Dendritic cell treated with granulocyte-macrophage colony-stimulating factor and Interleukin-4, amounts not matched to agents 40 ng/mL and 50 ng/mL, for 4 days (primary cell): ENCODE measurements around the gene RNF222.
"Not testable (repeated sequence)": the region's sequence is repeated elsewhere in the genome, so short reads cannot be mapped to it uniquely, and the experiment has no call there.

Experiments
- H3K27ac Mint-ChIP-seq: one replicate; pipeline ENCODE4 v1.8.0; 2022; ENCODE audit warnings: mild to moderate bottlenecking, mixed read lengths
- H3K27me3 Mint-ChIP-seq: one replicate; pipeline ENCODE4 v1.8.0; 2022; ENCODE audit warnings: mild to moderate bottlenecking, mixed read lengths
- H3K36me3 Mint-ChIP-seq: one replicate; pipeline ENCODE4 v1.8.0; 2022; ENCODE audit warnings: low read depth, mixed read lengths
- H3K4me1 Mint-ChIP-seq: one replicate; pipeline ENCODE4 v1.8.0; 2022; ENCODE audit warnings: low read depth, mixed read lengths
- H3K4me3 Mint-ChIP-seq: one replicate; pipeline ENCODE4 v1.8.0; 2022; ENCODE audit warnings: mild to moderate bottlenecking, moderate library complexity, mixed read lengths
- H3K9me3 Mint-ChIP-seq: one replicate; pipeline ENCODE4 v1.8.0; 2022; ENCODE audit warnings: mixed read lengths
- intact Hi-C: fragments of 100-400 bp; cut with micrococcal nuclease; formaldehyde crosslinking; loops from one replicate; pipeline ENCODE4 v1.15.0; 2022

Gene RNF222

DNA sequence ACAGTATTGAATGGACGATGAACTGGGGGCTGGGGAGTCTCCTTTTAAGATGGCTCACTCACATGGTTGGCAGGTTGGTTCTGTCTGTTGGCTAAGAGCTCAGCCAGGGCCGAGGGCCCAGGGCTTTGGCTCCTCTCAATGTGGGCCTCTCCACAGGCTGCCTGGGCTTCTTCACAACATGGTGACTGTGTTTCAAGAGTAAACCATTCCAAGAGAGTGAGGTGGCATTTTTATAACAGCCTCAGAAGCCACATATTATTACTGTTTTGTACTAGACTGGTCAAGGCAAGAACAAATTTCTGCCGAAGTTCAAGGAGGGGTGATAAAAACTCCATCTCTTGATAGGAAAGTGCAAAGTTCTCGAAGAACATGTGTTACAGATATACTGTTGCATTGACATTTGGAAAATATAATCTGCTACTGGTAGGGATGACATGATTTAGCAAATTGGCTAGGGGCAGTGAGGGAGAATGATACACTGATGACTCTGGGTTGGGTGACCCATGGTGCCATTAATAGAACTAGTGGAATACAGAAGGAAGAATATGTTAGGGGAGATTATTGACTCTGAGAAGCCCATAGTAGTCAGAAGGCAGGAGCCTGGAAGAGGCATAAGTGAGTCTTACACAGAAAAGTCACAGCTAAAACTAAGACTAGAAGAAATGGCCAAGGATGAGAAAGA lies 34.8 kb downstream of the RNF222 start:
- Mint-ChIP-seq H3K27ac (no peak overlapping the region), H3K4me1 (peaks cover 11% of the 10 kb centered on the region), H3K9me3 (no peaks in the 10 kb centered on the region), H3K4me3 (no peak overlapping the region), H3K27me3 (no peaks in the 10 kb centered on the region), H3K36me3 (peaks cover 21% of the 10 kb centered on the region)
- intact Hi-C loops: no loop called here

DNA sequence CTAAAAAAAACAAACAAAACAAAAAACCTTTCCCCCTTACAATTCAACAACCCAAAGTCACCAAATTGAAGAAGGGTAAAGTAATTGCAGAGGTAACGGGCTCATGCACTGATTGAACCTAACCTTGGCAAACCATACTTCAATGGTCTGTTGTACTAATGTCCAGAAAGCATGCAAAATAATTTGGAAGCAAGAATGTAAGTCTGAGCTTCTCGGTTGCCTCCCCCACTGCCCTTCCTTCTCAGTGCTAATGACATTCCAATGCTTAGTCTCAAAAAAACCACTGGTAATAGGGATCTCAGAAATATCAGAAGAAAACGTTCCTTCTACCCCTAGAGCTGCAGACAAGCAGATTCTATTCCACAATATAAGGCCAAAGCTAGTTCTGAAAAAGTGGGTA lies 36.9 kb downstream of the RNF222 start:
- Mint-ChIP-seq H3K4me3 (no peak overlapping the region), H3K27ac (no peak overlapping the region), H3K27me3 (no peaks in the 10 kb centered on the region), H3K4me1 (peaks cover 11% of the 10 kb centered on the region), H3K36me3 (peaks cover 14% of the 10 kb centered on the region), H3K9me3 (no peaks in the 10 kb centered on the region)
- intact Hi-C loops: no loop called here

DNA sequence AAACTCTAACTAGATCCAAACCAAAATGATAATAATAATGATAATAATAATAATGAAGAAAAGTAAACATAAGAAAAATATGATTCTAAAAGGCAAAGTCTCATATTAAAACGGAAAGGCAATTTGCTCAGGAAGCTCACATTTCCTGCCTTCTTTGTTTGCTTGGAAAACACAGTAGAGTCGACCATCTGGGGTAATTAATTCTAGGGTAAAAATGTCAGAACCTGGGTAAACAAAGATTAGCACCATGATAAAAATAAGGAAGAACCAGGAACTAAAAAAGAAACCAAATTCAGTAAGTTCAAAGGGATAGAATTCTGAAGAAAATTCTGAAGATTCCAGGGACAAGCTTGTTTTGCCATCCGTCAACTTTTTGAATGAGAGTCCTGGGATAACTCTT lies 37.4 kb downstream of the RNF222 start:
- H3K27me3 Mint-ChIP-seq: no peaks in the 10 kb centered on the region
- H3K27ac Mint-ChIP-seq: no peak overlapping the region
- no peaks in the 10 kb centered on the region for H3K9me3 Mint-ChIP-seq
- H3K4me1 Mint-ChIP-seq: peaks cover 6% of the 10 kb centered on the region
- intact Hi-C loops: no loop called here
- no peak overlapping the region for H3K4me3 Mint-ChIP-seq
- H3K36me3 Mint-ChIP-seq: peaks cover 12% of the 10 kb centered on the region

DNA sequence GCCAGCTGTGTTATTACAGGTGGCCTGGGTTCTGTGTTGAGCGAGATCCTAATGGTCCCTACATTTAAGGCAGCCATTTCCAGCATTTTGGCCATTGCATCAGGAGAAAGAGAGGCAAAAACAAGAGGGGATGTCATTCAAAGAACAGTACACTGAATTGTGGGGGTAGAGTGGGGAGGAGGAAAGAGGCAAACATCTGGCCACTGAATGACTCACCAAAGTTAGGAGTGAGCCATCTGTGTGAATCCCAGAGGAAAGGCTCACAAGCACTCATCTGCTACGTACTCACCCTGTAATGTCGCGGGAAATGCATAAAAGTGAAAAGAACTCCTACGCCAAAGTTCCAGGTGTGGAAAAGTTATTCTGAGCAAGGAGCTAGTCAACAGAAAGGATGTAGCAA lies 37.9 kb downstream of the RNF222 start:
- peaks cover 5% of the 10 kb centered on the region for H3K4me1 Mint-ChIP-seq
- no peak overlapping the region for H3K4me3 Mint-ChIP-seq
- H3K9me3 Mint-ChIP-seq: no peaks in the 10 kb centered on the region
- H3K36me3 Mint-ChIP-seq: peaks cover 7% of the 10 kb centered on the region
- H3K27ac Mint-ChIP-seq: no peak overlapping the region
- no peaks in the 10 kb centered on the region for H3K27me3 Mint-ChIP-seq
- intact Hi-C loops: no loop called here

DNA sequence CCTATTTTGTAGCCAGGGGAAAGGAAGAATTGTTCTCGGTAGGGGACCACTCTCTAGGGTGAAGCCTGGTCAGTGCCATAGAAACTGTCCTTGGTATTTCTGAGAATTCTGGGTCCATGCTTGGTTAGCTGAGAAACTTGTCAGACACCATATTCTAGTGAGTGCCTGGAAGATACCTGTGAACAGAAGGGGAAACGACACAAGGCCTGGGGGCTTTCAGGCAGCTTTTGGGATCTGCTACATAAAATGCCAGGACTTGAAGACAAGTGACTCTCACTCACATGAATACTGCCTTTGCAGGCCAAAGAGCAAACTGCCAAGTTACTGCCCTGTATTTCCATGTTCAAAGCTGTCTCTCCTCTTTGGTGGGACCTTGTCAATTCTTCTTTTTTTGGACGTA lies 39.7 kb downstream of the RNF222 start:
- Mint-ChIP-seq H3K9me3 (no peaks in the 10 kb centered on the region), H3K4me3 (no peak overlapping the region), H3K27me3 (no peaks in the 10 kb centered on the region), H3K36me3 (no peaks in the 10 kb centered on the region), H3K27ac (no peak overlapping the region), H3K4me1 (peaks cover 12% of the 10 kb centered on the region)
- intact Hi-C loops: no loop called here

DNA sequence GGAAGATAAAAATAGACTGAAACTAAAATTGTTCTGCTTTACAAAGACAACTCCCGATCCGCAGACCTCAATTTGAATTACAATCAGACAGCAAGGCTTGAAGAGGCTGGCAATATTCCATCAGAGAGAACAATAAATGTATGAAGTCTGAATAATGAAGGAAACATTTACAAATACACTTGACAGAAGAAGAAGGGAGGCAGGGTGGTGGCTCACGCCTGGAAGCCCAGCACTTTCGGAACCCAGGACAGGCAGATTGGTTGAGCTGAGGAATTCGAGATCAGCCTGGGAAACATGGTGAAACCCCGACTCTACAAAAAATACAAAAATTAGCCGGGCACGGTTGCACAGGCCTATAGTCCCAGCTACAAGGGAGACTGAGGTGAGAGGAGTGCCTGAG lies 43.4 kb downstream of the RNF222 start:
- no peak overlapping the region for H3K4me3 Mint-ChIP-seq
- no peaks in the 10 kb centered on the region for H3K27me3 Mint-ChIP-seq
- no peaks in the 10 kb centered on the region for H3K9me3 Mint-ChIP-seq
- intact Hi-C loops: no loop called here
- H3K4me1 Mint-ChIP-seq: peaks cover 7% of the 10 kb centered on the region
- no peak overlapping the region for H3K27ac Mint-ChIP-seq
- no peaks in the 10 kb centered on the region for H3K36me3 Mint-ChIP-seq

DNA sequence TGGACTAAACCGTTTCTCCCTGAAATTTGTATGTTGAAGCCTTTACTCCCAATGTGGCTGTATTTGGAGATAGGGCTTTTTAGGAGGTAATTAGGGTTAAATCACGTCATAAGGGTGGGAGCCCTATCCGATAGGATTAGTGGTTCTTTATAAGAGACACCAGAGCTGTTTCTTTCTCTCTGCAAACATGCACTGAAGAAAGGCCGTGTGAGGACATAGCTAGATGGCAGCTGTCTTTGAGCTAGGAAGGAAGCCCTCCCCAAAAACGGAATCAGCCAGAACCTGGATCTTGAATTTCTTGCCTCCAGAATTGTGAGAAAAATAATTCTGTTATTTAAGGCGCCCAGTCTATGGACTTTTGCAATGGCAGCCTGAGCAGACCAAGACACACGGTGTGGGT lies 43.9 kb downstream of the RNF222 start:
- no peak overlapping the region for H3K4me3 Mint-ChIP-seq
- H3K27ac Mint-ChIP-seq: no peak overlapping the region
- H3K36me3 Mint-ChIP-seq: no peaks in the 10 kb centered on the region
- H3K9me3 Mint-ChIP-seq: no peaks in the 10 kb centered on the region
- intact Hi-C loops: no loop called here
- no peaks in the 10 kb centered on the region for H3K27me3 Mint-ChIP-seq
- peaks cover 7% of the 10 kb centered on the region for H3K4me1 Mint-ChIP-seq

DNA sequence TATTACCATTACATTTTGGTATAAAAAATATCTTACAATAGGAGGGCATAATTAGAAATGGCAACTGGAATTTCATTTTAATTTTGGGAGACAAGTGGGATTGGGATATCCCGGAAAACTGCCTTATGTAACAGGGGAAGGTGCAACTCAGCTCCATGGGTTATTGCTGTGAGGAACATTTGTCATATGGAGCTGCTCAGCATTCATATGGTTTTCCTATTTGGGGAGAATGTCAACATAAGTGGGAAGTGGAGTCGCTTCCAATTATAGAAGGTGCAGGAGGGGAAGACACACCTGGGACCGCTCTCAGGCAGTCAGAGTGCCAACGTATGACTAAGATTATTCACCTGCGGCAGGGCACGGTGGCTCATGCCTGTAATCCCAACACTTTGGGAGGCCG lies 47.3 kb downstream of the RNF222 start:
- H3K36me3 Mint-ChIP-seq: no peaks in the 10 kb centered on the region
- no peaks in the 10 kb centered on the region for H3K9me3 Mint-ChIP-seq
- no peak overlapping the region for H3K27ac Mint-ChIP-seq
- intact Hi-C loops: no loop called here
- peaks cover 12% of the 10 kb centered on the region for H3K4me1 Mint-ChIP-seq
- no peak overlapping the region for H3K4me3 Mint-ChIP-seq
- peaks cover 26% of the 10 kb centered on the region for H3K27me3 Mint-ChIP-seq

DNA sequence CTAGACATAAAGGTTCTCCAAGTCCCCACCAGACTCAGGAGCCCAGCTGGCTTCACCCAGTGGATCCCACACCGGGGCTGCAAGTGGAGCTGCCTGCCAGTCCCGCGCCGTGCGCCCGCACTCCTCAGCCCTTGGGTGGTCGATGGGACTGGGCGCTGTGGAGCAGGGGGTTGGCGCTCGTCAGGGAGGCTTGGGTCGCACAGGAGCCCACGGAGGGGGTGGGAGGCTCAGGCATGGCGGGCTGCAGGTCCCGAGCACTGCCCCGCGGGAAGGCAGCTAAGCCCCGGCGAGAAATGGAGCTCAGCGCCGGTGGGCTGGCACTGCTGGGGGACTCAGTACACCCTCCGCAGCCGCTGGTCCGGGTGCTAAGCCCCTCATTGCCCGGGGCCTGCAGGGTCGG lies 50.6 kb downstream of the RNF222 start:
- H3K27me3 Mint-ChIP-seq: peaks cover 29% of the 10 kb centered on the region
- intact Hi-C loops, H3K4me3 Mint-ChIP-seq, H3K4me1 Mint-ChIP-seq, H3K27ac Mint-ChIP-seq, H3K36me3 Mint-ChIP-seq, H3K9me3 Mint-ChIP-seq: not testable (repeated sequence)

DNA sequence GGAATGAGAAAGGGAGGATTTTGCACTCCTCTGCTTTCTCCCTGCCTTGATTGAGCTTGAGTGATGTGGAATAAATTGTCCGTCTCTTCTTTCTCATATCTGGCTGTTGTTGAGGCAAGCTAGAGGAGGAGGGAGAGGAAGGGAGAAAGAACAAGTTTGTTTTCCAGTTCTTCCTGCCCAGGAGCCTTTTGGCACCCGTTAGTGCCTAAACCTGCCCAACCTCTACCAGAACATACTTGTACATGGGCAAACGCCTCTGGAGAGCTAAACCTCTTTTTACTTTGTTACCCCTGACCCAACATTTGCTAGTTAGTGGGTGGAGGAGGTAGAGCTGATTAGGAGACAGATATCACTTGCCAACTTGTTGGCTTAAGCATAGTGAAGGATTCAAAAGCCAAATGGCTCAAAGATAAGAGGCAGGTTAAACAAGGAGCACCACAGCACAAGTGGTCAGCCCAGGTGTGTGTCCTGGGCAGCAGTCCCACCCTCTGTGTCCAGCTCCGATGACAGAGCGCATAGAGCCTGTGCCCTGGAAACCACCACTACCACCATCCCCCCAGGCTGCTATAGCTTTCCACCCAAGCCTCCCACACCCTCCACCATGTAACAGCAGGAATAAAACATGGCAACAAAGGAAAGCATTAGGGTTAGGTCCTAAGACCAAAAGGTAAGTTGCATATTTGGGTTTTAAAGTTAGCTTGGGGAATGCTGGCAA lies 51.5 kb downstream of the RNF222 start:
- Mint-ChIP-seq H3K36me3 (no peaks in the 10 kb centered on the region), H3K27me3 (peaks cover 29% of the 10 kb centered on the region), H3K27ac (no peak overlapping the region), H3K4me1 (peaks cover 5% of the 10 kb centered on the region), H3K4me3 (no peak overlapping the region), H3K9me3 (no peaks in the 10 kb centered on the region)
- intact Hi-C loops: no loop called here

DNA sequence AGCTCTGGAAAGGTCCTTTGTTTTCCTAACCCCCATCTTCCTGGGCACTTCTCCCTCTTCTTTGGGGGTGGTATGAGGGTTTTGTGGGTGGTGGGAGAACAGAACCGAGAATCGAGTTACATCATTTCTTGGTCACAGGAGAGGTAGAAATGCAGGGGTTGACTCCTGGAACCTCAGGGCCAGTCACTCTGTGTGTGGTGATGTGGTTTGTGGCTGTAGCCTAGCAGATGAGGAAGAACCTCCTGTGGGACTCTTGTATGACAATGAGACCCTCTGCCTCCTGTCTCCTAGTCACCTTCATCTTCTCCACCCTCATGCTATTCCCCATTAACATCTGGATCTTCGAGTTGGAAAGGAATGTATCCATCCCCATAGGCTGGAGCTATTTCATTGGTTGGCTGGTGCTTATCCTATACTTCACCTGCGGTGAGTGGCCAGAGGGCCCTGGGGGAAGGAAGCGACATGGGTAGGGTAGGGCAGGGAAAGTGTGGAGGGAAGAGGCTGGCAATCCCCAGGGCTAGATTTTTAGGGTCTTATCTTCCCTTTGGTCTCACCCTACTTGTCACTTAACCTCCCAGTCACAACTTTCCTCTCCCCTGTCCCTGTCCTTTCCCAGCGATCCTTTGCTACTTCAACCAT lies 52.5 kb downstream of the RNF222 start:
- Mint-ChIP-seq H3K36me3 (no peaks in the 10 kb centered on the region), H3K27ac (no peak overlapping the region), H3K27me3 (peaks cover 29% of the 10 kb centered on the region), H3K4me3 (no peak overlapping the region), H3K4me1 (peaks cover 5% of the 10 kb centered on the region), H3K9me3 (no peaks in the 10 kb centered on the region)
- intact Hi-C loops: no loop called here

DNA sequence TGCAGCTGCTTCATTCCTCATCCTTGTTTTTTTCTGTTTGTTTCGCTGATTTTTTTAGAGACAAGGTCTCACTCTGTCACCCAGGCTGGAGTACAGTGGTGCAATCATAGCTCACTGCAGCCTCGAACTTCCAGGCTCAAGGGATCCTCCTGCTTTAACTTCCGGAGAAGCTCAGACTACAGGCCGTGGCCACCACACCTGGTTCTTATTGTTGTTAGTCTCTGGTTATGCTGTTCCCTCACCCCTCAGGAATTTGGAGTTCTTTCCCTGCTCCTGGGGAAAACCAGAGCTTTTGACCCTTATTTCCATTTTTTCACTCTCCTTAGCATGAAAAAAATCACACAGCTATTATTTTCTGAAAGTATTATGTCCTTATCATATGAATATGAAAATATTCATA lies 56.2 kb downstream of the RNF222 start:
- H3K4me1 Mint-ChIP-seq: peaks cover 11% of the 10 kb centered on the region
- H3K4me3 Mint-ChIP-seq: no peak overlapping the region
- H3K9me3 Mint-ChIP-seq: no peaks in the 10 kb centered on the region
- H3K27me3 Mint-ChIP-seq: peaks cover 20% of the 10 kb centered on the region
- H3K27ac Mint-ChIP-seq: no peak overlapping the region
- intact Hi-C loops: no loop called here
- H3K36me3 Mint-ChIP-seq: no peaks in the 10 kb centered on the region
